HepG2 (cell line): ENCODE measurements around the gene ZFAND2A. TPM values are rescaled to one million over a fixed set of nuclear protein-coding genes. Genes with fewer than 3 reads are reported as not detected.

ENCODE experiments used
- AGO1 ChIP-seq: fragments of 200-400 bp; formaldehyde crosslinking; IDR thresholded peaks from 2 replicates; pipeline ENCODE4 v1.6.1; 2017; ENCODE audit warnings: mild to moderate bottlenecking, low read depth, low read length, moderate library complexity; ENCODE audit not compliant: poor library complexity, severe bottlenecking
- CENPT ChIP-seq: sonication (generic); formaldehyde crosslinking; IDR thresholded peaks from 2 replicates; pipeline ENCODE4 v1.8.0; 2022; ENCODE audit warnings: low read depth, mild to moderate bottlenecking, moderate library complexity, missing genetic modification reagents
- GFI1 ChIP-seq: sonication (generic); formaldehyde crosslinking; IDR thresholded peaks from 2 replicates; pipeline ENCODE4 v1.5.0; 2020; ENCODE audit warnings: missing genetic modification reagents, mild to moderate bottlenecking, borderline replicate concordance
- JDP2 ChIP-seq: sonication (generic); formaldehyde crosslinking; IDR thresholded peaks from 2 replicates; pipeline ENCODE4 v1.8.1; 2022; ENCODE audit warnings: missing genetic modification reagents, borderline replicate concordance
- KDM6A ChIP-seq: IDR thresholded peaks from 2 replicates; pipeline ENCODE4 v1.6.1; 2016; ENCODE audit warnings: low read depth
- KLF11 ChIP-seq: IDR thresholded peaks from 2 replicates; pipeline ENCODE4 v1.6.1; 2016; ENCODE audit warnings: missing compliant biosample characterization
- MIXL1 ChIP-seq: IDR thresholded peaks from 2 replicates; pipeline ENCODE4 v1.6.1; 2016
- ZFP36L2 ChIP-seq: sonication (generic); formaldehyde crosslinking; IDR thresholded peaks from 2 replicates; pipeline ENCODE4 v1.4.0; 2020; ENCODE audit warnings: missing genetic modification reagents
- polyA plus RNA-seq, 8 experiments: library from polyadenylated mRNA; depleted of rRNA in 3 of 8; stranded (reverse) in 7 of 8; unstranded in 1 of 8; fragments of >200 nt; fragmentation: Illumina TruSeq in 4 of 8; extraction: Trizol in 4 of 8; gene quantifications; 2 replicates each; pipeline versions ENCODE4 v1.2.1 to v1.2.3, GENCODE V29; 2011 to 2016; ENCODE audit warnings: low read depth in 4 of 8, missing spikeins in 1 of 8, mixed read lengths in 1 of 8; ENCODE audit not compliant: insufficient read depth in 1 of 8
- total RNA-seq, 5 experiments: library from RNA; depleted of rRNA; stranded (reverse); fragments of >200 nt; fragmentation: Illumina TruSeq; extraction: Trizol; gene quantifications; 2 replicates each; pipeline ENCODE4 v1.2.3, GENCODE V29; 2016; ENCODE audit warnings: low read depth in 1 of 5
- TF ChIP-seq, protein P1 (sequence below), 2 experiments: IDR thresholded peaks; 2 replicates each; pipeline ENCODE4 v1.6.1; 2011 to 2012; ENCODE audit warnings: low read length in 2 of 2, borderline replicate concordance in 1 of 2, low read depth in 1 of 2, mild to moderate bottlenecking in 1 of 2, moderate library complexity in 1 of 2
- TF ChIP-seq, protein P2 (sequence below): IDR thresholded peaks from 2 replicates; pipeline ENCODE4 v1.6.1; 2016; ENCODE audit warnings: low read depth, control low read depth
- TF ChIP-seq, protein P3 (sequence below), 2 experiments: fragments of 450-650 bp in 1 of 2; sonication (generic) in 1 of 2; formaldehyde crosslinking in 1 of 2; IDR thresholded peaks; 2 replicates each; pipeline versions ENCODE4 v1.6.1 to v1.8.0; 2016 to 2022; ENCODE audit warnings: antibody characterized with exemption in 1 of 2, mild to moderate bottlenecking in 1 of 2, missing genetic modification reagents in 1 of 2
- TF ChIP-seq, protein P4 (sequence below): sonication (generic); formaldehyde crosslinking; IDR thresholded peaks from 2 replicates; pipeline ENCODE4 v1.8.1; 2023; ENCODE audit warnings: missing genetic modification reagents, mild to moderate bottlenecking, borderline replicate concordance

The ZFAND2A gene
- total and polyA plus RNA-seq, 2 of the 13 experiments (the other 11 are each of a cell fraction or from before 2014, with no cell fraction given), result 140 to 153 TPM

GRCh38 chr7:1169409-1170368 lies 9.7 kb upstream of the ZFAND2A start (continued):
- TF ChIP-seq, protein P1, sequence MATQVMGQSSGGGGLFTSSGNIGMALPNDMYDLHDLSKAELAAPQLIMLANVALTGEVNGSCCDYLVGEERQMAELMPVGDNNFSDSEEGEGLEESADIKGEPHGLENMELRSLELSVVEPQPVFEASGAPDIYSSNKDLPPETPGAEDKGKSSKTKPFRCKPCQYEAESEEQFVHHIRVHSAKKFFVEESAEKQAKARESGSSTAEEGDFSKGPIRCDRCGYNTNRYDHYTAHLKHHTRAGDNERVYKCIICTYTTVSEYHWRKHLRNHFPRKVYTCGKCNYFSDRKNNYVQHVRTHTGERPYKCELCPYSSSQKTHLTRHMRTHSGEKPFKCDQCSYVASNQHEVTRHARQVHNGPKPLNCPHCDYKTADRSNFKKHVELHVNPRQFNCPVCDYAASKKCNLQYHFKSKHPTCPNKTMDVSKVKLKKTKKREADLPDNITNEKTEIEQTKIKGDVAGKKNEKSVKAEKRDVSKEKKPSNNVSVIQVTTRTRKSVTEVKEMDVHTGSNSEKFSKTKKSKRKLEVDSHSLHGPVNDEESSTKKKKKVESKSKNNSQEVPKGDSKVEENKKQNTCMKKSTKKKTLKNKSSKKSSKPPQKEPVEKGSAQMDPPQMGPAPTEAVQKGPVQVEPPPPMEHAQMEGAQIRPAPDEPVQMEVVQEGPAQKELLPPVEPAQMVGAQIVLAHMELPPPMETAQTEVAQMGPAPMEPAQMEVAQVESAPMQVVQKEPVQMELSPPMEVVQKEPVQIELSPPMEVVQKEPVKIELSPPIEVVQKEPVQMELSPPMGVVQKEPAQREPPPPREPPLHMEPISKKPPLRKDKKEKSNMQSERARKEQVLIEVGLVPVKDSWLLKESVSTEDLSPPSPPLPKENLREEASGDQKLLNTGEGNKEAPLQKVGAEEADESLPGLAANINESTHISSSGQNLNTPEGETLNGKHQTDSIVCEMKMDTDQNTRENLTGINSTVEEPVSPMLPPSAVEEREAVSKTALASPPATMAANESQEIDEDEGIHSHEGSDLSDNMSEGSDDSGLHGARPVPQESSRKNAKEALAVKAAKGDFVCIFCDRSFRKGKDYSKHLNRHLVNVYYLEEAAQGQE (IDR thresholded peaks at IDR 0.05; ENCODE audit: borderline replicate concordance in 1 of 2, low read depth in 1 of 2, low read length in 2 of 2), result 0 out of 4 replicates have a peak, but pooled peaks of 1 of the 2 experiments have one; percentile 6
- TF ChIP-seq, protein P2, sequence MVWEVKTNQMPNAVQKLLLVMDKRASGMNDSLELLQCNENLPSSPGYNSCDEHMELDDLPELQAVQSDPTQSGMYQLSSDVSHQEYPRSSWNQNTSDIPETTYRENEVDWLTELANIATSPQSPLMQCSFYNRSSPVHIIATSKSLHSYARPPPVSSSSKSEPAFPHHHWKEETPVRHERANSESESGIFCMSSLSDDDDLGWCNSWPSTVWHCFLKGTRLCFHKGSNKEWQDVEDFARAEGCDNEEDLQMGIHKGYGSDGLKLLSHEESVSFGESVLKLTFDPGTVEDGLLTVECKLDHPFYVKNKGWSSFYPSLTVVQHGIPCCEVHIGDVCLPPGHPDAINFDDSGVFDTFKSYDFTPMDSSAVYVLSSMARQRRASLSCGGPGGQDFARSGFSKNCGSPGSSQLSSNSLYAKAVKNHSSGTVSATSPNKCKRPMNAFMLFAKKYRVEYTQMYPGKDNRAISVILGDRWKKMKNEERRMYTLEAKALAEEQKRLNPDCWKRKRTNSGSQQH, result peak; percentile 50; the same call in 1 of the 2 replicates
- TF ChIP-seq KLF11 (CRISPR knock-in tag), result peak; percentile 55; the same call in 1 of the 2 replicates
- 0 out of 2 replicates have a peak, but pooled peaks have one; percentile 58 for TF ChIP-seq ZFP36L2 (CRISPR knock-in tag)
- TF ChIP-seq GFI1 (CRISPR knock-in tag), result peak; percentile 71
- TF ChIP-seq, protein P3, sequence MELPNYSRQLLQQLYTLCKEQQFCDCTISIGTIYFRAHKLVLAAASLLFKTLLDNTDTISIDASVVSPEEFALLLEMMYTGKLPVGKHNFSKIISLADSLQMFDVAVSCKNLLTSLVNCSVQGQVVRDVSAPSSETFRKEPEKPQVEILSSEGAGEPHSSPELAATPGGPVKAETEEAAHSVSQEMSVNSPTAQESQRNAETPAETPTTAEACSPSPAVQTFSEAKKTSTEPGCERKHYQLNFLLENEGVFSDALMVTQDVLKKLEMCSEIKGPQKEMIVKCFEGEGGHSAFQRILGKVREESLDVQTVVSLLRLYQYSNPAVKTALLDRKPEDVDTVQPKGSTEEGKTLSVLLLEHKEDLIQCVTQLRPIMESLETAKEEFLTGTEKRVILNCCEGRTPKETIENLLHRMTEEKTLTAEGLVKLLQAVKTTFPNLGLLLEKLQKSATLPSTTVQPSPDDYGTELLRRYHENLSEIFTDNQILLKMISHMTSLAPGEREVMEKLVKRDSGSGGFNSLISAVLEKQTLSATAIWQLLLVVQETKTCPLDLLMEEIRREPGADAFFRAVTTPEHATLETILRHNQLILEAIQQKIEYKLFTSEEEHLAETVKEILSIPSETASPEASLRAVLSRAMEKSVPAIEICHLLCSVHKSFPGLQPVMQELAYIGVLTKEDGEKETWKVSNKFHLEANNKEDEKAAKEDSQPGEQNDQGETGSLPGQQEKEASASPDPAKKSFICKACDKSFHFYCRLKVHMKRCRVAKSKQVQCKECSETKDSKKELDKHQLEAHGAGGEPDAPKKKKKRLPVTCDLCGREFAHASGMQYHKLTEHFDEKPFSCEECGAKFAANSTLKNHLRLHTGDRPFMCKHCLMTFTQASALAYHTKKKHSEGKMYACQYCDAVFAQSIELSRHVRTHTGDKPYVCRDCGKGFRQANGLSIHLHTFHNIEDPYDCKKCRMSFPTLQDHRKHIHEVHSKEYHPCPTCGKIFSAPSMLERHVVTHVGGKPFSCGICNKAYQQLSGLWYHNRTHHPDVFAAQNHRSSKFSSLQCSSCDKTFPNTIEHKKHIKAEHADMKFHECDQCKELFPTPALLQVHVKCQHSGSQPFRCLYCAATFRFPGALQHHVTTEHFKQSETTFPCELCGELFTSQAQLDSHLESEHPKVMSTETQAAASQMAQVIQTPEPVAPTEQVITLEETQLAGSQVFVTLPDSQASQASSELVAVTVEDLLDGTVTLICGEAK (IDR thresholded peaks at IDR 0.05), result no peak
- TF ChIP-seq, protein P3 (CRISPR knock-in tag; IDR thresholded peaks at IDR 0.05), result peak; percentile 34; the same call in 1 of the 2 replicates
- TF ChIP-seq MIXL1, result peak; percentile 56; the same call in 1 of the 2 replicates
- TF ChIP-seq, protein P4, sequence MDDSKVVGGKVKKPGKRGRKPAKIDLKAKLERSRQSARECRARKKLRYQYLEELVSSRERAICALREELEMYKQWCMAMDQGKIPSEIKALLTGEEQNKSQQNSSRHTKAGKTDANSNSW (CRISPR knock-in tag), result no peak
- no peak for TF ChIP-seq CENPT
- no peak for TF ChIP-seq KDM6A
- no peak for TF ChIP-seq JDP2
- peak; percentile 56 for TF ChIP-seq AGO1
